SH-SY5Y (cell line): ENCODE measurements around the gene TENT4A.

Experiments used
- GATA2 ChIP-seq: IDR thresholded peaks from 2 replicates; pipeline ENCODE4 v1.6.1; 2011; ENCODE audit warnings: mild to moderate bottlenecking, low read depth, low read length
- GATA3 ChIP-seq: IDR thresholded peaks from 2 replicates; pipeline ENCODE4 v1.6.1; 2011; ENCODE audit warnings: low read depth, mild to moderate bottlenecking, low read length, moderate library complexity

Gene TENT4A

GRCh38 chr5:6718718-6719117 lies 5.5 kb downstream of the TENT4A start:
- TF ChIP-seq GATA2 (no peak), GATA3 (no peak)

GRCh38 chr5:6719417-6719816 lies 6.2 kb downstream of the TENT4A start:
- TF ChIP-seq GATA3 = no peak
- TF ChIP-seq GATA2 = no peak

- TF ChIP-seq GATA2 (no peak), GATA3 (no peak)
Measured at GRCh38 chr5:6719896-6720560, 6.8 kb downstream of the TENT4A start.

GRCh38 chr5:6720561-6720921 lies 7.3 kb downstream of the TENT4A start:
- TF ChIP-seq GATA2 = no peak
- no peak for TF ChIP-seq GATA3

- TF ChIP-seq GATA3 (no peak), GATA2 (no peak)
Measured at GRCh38 chr5:6721442-6721841, 8.2 kb downstream of the TENT4A start.

- no peak for TF ChIP-seq GATA2
- TF ChIP-seq GATA3 = no peak
Measured at GRCh38 chr5:6722015-6722414, 8.8 kb downstream of the TENT4A start.

- TF ChIP-seq GATA3 = no peak
- TF ChIP-seq GATA2 = no peak
Measured at GRCh38 chr5:6723122-6723815, 10.0 kb downstream of the TENT4A start.

- no peak for TF ChIP-seq GATA3
- no peak for TF ChIP-seq GATA2
Measured at GRCh38 chr5:6723816-6724300, 10.6 kb downstream of the TENT4A start.

- no peak for TF ChIP-seq GATA3
- no peak for TF ChIP-seq GATA2
Measured at GRCh38 chr5:6724321-6724929, 11.2 kb downstream of the TENT4A start.

- TF ChIP-seq GATA2 (no peak), GATA3 (no peak)
Measured at GRCh38 chr5:6725421-6725820, 12.2 kb downstream of the TENT4A start.

GRCh38 chr5:6726006-6726405 lies 12.8 kb downstream of the TENT4A start:
- TF ChIP-seq GATA2 = no peak
- no peak for TF ChIP-seq GATA3

GRCh38 chr5:6727231-6727630 lies 14.0 kb downstream of the TENT4A start:
- TF ChIP-seq GATA2 = no peak
- no peak for TF ChIP-seq GATA3

- TF ChIP-seq GATA2 (no peak), GATA3 (no peak)
Measured at GRCh38 chr5:6728011-6728794, 15.0 kb downstream of the TENT4A start.

GRCh38 chr5:6728795-6729183 lies 15.6 kb downstream of the TENT4A start:
- TF ChIP-seq GATA2 (no peak), GATA3 (no peak)
